NCI-H146 treated with DMSO at 0.1 percent for 48 hours (cell line): ENCODE data around the gene LATS2.

Source experiments
- DNase-seq: peaks from one replicate; lab custom pipeline; 2025; ENCODE audit not compliant: unreplicated experiment; lab: John Stamatoyannopoulos, UW

LATS2 gene

DNA sequence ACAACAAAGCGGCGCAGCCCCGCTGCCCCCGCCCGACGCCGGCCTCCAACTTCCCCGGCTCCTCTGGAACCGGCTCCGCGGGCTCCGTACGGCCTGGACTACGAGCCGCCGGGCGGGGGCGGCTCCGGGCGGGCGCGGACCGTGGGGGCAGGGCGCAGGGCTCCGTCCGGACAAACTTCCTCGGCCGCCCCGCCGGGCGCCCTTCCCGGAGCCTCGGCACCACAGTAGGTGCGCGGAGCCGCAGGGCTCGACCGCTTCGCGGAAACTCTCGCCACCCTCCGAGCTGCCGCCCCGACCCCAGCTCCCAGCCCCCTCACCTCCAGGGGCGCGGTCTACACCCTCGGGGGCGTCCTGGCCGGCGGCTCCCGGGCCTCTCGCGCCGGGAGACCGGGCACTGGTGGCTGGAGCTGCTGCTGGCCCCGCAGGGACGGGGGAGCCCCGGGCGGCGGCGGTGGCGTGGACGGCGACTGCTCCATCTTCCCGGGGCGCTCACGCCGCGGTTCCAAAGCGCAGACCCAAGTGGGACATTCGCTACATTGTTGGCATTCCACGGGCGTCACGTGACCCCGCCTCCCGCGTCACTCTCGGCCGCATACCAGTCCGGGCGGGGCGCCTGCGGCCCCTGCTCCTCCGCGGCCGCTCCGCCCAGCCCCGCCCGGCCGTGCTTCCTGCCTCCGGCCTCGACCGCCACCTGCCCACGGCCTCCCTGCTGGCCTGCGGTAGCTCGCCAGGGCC lies at the start of gene LATS2:
Gene LATS2 (minus strand): TSS at position 558 of the 735 bp plus-strand sequence. CDS start 15,560 bp downstream, outside the sequence.
- peak; percentile 14 for DNase-seq

DNA sequence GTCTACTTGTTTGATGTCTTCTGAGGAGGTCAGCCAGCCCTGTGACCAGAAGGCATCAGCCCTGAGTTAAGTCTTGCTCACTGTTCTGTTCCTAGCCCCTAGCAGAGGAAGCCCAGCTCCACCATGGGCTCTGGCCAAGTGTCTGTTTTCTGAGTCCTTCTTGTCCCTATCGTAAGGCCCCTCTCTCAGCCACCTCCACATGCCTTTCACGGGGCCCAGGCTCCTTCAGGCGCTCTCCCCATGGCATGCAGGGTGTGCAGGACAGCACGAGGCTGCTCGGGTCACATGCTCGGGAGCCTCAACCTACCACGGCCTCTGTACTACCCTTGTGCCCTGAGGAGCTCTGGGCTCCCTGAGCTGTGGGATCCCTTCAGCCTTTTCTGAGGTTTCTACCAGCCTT lies 47.8 kb upstream of the LATS2 start:
- no peak for DNase-seq

DNA sequence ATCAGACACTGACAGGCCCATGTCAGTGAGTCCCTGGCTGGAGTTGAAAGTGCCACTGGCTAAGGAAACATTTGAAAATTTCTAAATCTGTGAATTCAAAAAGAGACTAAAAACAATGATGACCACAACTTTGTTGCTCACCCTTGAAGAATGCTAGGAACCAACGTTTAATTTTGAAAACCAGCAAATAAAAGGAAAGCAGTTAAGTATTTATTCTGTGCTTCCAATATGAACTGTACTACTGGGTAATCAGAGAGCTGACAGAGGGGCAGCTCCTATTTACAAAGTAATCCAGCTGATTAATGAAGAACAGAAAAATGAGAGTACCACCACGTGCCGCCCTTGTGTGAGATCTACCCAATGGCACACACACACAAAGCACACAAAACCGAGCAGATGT lies 44.7 kb upstream of the LATS2 start:
- DNase-seq: no peak

DNA sequence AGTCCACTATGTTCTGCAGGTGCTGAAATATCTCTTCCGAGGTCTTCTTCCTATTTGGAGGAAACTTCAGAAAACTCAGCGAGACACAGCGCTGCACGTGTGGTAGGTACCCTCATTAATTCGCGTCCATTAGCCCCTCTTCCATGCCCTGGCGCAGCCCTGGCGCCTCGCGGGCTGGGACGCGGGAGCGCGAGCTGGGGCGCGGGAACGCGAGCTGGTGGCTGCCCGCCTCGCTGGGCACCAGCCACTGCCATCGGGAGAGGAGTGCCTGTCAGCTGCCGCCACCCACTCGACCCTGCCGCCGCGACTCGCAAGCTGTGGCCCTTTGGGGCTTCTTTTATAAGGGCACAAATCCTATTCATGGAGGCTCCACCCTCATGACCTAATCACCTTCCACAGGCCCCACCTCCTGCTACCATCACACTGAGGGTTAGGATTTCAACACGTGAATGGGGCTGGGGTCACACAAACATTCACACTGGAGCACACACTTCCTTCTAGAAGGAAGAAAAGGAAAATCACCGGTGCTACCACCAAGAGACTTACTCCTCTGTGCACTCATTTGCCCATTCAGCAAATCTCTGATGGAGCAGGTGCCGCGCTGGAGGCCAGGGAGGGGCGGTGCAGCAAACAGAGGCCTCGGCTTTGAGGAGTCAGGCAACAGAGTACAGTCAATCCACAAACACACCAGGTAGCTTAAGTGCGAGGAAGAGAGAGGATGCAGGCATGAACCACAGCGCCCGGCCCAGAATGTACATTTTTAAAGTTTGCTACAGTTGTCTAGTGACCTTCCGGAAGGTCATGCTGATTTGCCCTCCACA lies 43.0 kb upstream of the LATS2 start:
- DNase-seq: no peak

DNA sequence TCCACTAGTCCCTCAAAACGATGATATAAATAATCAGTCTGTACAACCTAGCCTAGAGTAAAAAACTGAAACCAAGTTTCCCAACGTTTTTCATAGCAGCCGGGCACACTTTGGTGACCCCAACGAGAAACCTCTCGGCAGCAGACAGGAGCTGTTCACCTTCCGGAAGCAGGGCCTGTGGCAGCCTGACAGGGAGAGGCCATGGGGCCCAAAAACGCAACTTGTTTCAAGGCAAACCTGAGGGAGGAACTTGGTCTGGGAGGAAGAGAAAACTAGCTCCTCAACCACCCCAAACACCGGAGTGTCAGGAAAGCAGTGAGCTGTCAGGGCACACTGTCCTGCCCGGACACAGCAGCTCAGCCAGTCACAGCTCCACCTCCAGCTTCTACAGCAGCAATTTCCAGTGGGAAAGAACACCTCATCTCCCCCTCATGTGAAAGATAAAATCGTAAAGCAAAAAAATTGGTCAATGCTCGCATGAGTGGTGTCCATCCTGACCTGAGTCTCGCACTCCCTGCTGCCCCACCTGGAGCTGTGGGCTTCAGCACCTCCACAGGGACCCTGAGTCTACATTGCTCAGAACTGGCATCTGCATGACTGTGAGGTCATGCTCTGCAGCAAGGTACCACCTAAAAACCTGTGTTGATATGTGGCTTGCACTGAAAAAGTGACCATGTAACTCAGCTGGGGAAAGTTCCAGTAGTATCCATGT lies 40.6 kb upstream of the LATS2 start:
- no peak for DNase-seq

DNA sequence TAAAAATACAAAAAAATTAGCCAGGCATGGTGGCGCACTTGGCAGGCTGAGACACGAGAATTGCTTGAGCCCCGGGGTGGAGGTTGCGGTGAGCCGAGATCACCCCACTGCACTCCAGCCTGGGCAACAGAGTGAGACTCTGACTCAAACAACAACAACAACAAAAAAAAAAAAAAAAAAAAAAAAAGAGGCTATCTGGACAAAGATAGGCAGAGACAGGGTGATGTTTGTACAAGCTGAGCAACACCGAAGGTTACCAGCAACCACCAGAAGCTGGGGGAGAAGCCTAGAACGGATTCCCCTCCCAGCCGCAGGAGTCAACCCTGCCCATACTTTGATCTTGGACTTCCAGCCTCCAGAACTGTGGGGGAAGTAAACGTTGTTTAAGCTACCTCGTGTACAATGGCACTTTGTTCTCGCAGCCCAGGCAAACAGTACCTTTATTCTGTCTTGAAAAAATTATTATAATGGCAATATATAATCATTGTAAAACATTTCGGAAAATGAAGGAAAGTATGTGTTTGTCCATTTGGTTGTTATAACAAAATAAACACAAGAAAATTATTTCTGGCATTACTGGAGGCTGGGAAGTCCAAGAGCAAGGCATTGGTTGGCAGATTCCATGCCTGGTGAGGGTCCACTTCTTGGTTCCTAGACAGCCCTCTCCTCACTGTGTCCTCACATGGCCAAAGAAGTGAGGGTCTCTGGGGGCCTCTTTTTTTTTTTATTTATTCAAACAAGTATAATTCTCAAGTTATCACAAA lies 39.8 kb upstream of the LATS2 start:
- no peak for DNase-seq

DNA sequence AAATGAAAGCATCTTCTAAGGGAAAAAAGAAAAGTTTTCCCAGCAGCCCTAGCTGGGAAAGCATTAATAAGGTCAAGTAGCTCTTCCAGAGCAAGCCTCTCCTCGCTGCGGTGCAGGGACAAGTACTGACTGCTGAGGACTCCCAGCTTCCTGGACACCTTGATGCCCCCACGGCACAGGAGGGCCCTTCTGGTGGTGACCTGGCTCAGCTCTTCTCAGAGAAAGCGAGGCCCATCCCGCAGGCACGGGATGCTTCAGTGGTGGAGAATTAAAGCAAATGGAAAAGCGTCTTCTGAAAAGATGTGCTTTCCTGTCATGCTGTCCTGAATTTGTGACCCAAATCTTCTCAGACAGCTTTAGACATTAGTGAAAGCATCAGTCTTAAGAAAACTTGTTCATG lies 38.8 kb upstream of the LATS2 start:
- DNase-seq: no peak

DNA sequence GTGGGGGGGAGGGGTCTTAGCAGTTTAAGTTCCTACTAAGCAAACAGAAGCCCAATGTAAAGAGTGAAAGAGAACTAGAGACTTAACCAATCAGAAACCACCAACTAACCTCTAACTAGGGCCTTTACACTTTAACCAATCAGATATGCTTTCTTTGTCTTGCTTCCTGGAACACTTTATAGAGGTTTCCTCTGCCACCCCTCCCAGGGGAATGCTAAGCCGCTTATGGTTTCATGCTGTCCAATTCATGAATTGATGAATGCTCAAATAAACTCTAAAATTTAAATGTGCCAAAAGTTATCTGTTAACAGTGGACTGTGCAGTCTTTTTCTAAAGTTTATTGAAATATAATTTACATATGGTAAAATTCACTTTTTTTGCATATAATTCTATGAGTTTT lies 33.9 kb upstream of the LATS2 start:
- DNase-seq: no peak

DNA sequence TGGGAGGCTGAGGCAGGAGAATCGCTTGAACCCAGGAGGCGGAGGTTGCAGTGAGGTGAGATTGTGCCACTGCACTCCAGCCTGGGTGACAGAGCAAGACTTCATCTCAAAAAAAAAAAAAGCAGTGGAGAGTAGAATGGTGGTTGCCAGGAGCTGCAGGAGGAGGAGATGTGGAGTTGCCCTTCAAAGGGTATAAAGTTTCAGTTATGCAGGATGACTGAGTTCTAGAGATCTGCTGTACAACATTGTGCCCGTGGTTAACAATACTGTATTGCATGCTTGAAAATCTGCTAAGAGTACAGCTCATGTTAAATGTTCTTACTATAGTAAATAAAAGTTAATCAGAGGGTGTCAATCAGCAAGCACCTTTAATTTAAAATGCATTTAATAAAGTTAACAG lies 28.4 kb upstream of the LATS2 start:
- no peak for DNase-seq

DNA sequence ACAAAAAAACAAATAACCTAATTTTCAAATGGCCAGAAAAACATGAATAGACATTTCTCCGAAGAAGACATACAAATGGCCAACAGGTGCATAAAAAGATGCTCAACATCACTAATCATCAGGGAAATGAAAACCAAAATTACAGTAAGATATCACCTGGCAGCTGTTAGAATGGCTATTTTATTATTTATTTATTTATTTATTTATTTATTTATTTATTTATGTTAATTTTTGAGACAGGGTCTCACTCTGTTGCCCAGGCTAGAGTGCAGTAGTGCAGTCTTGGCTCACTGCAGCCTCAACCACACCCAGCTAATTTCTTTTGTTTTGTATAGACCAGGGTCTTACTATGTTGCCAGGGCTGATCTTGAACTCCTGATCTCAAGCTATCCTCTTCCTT lies 27.1 kb upstream of the LATS2 start:
- DNase-seq: no peak

DNA sequence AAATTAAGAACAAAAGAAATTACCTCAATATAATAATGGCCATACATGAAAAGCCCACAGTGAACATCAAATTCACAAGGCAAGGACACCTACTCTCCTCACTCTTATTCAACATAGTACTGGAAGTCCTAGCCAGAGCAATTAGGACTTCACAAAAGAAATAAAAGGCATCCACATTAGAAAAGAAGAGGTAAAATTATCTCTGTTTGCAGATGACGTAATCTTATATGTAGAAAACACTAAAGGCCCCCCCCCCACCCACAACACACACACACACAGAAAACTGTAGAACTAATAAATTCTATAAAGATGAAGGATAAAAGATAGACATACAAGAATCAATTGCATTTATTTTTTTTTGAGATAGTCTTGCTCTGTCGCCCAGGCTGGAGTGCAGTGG lies 25.5 kb upstream of the LATS2 start:
- no peak for DNase-seq

DNA sequence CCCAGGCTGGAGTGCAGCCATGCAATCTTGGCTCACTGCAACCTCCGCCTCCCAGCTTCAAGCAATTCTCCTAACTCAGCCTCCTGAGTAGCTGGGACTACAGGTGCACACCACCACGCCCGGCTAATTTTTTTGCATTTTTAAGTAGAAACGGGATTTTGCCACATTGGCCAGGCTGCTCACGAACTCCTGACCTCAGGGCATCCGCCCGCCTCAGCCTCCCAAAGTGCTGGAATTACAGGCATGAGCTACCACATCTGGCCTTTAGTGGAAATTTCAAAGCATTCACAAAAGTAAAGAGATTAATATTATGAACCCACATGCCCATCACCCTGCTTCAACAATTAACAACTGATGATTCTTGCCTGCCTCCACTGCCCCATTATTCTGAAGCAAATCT lies 20.5 kb upstream of the LATS2 start:
- no peak for DNase-seq

DNA sequence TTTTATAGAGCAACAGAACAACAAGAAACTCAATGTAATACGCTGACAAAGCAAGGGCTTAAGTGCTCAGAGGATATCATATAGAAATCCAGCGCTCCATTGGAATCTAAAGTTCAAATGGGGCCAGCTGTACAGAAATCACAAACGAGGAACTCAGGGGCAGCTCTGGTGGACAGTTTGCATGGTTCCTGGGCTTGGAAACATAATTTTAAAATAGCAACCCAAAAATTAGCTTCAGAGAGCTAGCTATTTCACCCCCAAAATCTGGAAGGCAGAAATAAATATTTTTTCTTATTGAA lies 19.2 kb upstream of the LATS2 start:
- DNase-seq: no peak

DNA sequence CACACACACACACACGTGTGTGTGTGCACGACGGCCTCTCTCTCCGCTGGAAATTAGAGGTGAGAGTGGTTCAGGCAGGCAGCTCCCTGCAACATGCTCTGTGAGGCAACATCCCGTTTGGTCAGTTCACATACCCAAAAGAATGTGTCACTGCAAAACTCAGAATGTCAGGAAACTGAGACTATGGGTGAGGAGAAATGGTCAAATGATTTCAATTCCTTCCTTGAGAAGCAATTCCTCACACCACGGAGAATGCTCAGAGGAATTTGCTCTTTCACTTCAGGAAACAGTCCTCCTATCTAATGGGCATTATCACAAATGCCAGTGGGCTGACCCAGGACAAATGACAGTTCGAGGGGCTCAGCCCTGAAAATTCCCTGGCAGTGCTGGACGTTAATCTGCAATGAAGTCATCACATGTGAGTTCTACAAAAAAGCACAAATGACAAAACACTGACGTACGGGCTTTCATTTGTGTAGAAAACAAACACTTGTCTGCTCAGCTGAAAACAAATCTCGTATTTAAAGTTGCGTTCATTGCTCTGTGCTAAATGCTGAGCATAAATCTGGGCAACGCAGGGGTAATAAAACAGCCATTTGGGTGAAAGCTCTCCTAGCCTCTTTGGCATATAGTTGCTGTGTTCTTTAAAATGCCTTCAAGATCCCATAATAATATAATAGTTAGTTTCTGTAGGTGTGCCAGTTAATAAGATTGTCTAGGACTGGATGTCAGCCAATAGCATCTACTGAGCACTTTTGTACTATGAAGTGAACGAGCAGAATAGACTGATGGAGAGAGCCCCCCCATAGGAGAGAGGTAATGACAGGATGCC lies 18.6 kb upstream of the LATS2 start:
- DNase-seq: no peak

DNA sequence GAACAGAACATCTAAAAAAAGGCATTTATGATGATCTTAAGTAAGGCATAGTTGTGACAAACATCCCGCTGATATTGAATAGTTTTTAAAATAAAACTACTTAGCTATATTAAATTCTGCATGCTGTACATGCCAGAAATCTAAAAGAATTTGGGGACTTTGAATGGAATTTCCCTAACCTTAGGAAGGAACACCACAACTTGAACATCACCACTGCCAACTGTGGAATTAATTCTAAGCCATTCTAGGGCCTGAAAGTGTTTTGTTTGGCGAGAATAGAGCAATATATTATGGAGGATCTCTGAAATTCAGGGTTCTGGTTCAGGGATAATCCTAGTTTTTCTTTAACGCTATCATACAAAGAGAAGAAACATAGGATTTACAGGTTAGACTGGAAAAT lies 17.8 kb upstream of the LATS2 start:
- no peak for DNase-seq

DNA sequence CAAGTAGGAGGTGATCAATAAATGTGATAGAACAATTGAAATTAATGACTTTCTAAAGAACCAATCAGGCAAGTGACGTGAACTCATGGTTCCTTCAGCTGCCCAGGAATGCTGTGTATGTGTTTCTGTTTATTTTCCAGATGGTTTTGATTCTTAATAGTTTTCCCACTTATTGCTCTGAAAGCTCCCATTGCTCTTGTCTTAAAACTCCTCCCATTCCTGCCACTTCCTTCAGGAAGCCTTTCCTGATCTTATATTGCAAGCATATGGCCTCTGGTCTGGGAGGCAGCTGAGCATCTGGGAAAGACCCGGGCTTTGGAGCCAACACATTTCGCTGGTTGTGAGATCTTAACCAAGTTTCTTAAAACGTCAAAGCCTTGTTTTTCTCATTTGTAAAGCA lies 17.1 kb upstream of the LATS2 start:
- no peak for DNase-seq

DNA sequence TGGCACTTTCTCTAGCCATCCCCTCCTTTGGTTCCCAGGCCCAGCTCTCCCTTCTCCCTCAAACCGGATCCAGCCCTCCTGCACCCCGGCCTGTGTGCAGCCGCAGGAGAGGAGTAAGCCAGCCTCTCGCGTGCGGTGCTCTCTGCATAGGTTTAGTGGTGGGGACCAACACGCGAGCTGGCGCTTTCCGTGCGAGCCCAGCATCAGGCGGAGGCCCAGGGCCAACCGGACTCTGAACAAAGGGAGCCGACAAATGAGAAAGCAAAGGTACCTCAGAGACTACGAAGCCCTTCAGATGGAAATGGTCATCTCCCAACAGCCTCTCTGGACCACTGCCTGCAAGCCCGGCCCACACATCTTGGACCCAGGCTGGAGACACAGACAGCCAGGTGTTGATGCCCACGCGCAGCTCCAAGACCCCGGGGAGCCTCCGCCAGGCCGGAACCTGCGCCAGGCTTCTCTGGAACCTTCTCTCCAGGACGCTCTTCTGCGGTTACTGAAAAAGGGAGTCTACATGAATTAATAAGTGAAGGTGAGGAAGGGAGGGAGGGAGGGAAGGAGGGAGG lies 16.5 kb upstream of the LATS2 start:
- no peak for DNase-seq

DNA sequence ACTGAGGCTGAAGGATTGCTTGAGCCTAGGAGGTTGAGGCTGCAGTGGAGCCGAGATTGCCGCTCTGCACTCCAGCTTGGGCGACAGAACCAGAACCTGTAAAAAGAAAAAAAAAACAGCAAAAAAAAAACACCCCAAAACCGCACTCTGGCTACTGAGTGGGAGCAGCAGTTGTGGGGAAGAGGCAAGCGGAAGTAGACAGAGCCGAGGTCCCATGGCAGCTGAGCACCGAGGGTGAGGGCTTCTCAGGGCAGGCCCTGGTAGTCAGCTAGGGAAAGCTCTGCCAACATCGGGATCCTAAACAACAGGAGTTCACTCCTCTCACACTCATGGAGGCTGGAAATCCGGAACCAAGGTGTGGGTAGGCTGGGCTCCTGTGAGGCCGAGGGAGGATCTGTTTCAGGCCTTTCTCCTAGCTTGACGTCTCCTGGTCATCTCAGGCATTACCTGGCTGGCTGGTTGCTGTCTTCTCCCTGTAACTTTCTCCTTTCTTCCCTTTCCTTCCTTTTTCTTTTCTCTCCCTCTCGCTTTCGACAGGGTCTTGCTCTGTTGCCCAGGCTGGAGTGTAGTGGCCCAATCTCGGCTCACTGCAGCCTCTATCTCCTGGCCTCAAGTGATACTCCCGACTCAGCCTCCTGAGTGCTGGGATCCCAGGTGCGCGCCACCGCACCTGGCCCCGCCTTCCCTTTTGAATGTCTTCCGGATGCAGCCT lies 15.8 kb upstream of the LATS2 start:
- no peak for DNase-seq

DNA sequence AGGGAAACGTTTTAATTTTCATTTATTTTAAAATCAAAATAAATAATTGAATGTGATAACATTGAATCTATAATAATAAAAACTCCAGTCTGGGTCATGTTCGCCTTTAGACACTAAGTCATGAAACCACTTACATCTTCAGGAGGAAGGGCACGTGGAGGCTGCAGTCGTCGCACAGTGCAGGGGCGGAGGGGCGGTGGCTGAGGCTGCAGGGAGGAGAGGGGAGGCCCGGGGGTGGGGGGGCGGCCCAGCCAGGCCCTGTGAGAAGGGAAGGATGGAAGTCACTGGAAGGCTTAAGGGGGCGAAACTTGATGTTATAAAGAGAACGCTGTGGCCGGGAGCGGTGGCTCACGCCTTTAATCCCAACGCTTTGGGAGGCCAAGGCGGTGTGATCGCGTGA lies 14.9 kb upstream of the LATS2 start:
- no peak for DNase-seq
